Suprapubic skin (tissue), 3 donors: ENCODE data around the gene SRP14.

ENCODE experiments used
- CTCF ChIP-seq, 2 donors: fragments of 200-600 bp in 1 of 2; fragments of 450-650 bp in 1 of 2; sonication (generic) in 1 of 2; IDR thresholded peaks; one replicate each; pipeline ENCODE4 v1.5.1; 2016 to 2019; ENCODE audit warnings: antibody characterized with exemption in 2 of 2, mild to moderate bottlenecking in 1 of 2, moderate library complexity in 1 of 2
- POLR2AphosphoS5 ChIP-seq, 3 donors: sonication (generic); formaldehyde crosslinking; IDR thresholded peaks; one replicate each; pipeline ENCODE4 v1.6.1; 2017; ENCODE audit warnings: antibody characterized with exemption in 3 of 3

- TF ChIP-seq CTCF (IDR thresholded peaks at IDR 0.05): no peak
- TF ChIP-seq POLR2AphosphoS5 (IDR thresholded peaks at IDR 0.05): no peak
Measured at GRCh38 chr15:40006003-40006402, 33.0 kb downstream of the SRP14 start.
